Measurements from ENCODE around the gene SPATA33.
"Not testable (repeated sequence)": the region's sequence is repeated elsewhere in the genome, so short reads cannot be mapped to it uniquely, and the experiment has no call there.

SPATA33 gene

GRCh38 chr16:89689142-89689541 lies 31.5 kb downstream of the SPATA33 start:
- no peak overlapping the region for H3K4me3 ChIP-seq (ENCODE audit: low read length in 2 of 2)
- no peaks in the 10 kb centered on the region for H3K27me3 ChIP-seq (ENCODE audit: control insufficient read depth in 3 of 3, insufficient read depth in 3 of 3, low read depth in 1 of 3, low read length in 3 of 3)
- DNase-seq (ENCODE audit: low spot score), result no peak
- no peak overlapping the region for H3K4ac ChIP-seq (ENCODE audit: low read length)
- no peak overlapping the region for H4K91ac ChIP-seq (ENCODE audit: low read depth, low read length, poor library complexity)
- no peak overlapping the region for H3K18ac ChIP-seq (ENCODE audit: low read length)
- no peak overlapping the region for H3K27ac ChIP-seq (replicated peaks; ENCODE audit: low read length)
- H2AK5ac ChIP-seq (ENCODE audit: low read depth, low read length), result no peak overlapping the region
- no peak overlapping the region for H2AFZ ChIP-seq (ENCODE audit: low read length)
- H2BK15ac ChIP-seq (ENCODE audit: low read length), result no peak overlapping the region
- H2BK12ac ChIP-seq (ENCODE audit: low read length), result no peak overlapping the region
- no peak overlapping the region for H3K14ac ChIP-seq (ENCODE audit: low read length)
- peak overlapping the region; percentile 14 for H3K9ac ChIP-seq (ENCODE audit: low read depth, low read length, poor library complexity)
- H3K23ac ChIP-seq (ENCODE audit: low read depth, low read length, poor library complexity), result no peak overlapping the region
- peaks cover 8 to 11% of the 10 kb centered on the region in 2 donors for H3K4me1 ChIP-seq (ENCODE audit: control insufficient read depth in 2 of 2, insufficient read depth in 1 of 2, low read depth in 1 of 2, low read length in 2 of 2)
- no peak overlapping the region for H2BK120ac ChIP-seq (ENCODE audit: low read depth, low read length)
- no peak overlapping the region for H4K8ac ChIP-seq (ENCODE audit: low read depth, low read length)
- WGBS, 2 donors (ENCODE audit: extremely low coverage in 2 of 2, insufficient read length in 2 of 2, insufficient replicate concordance in 1 of 2), result no CpG with 5 or more reads among the region's 13 CpGs
- H3K4me2 ChIP-seq (ENCODE audit: insufficient read depth, low read length, poor library complexity, severe bottlenecking), result no peak overlapping the region
- no peak overlapping the region for H2BK5ac ChIP-seq (ENCODE audit: low read length)
- H3K36me3 ChIP-seq (replicated peaks in 1 of 2; ENCODE audit: control insufficient read depth in 2 of 2, insufficient read depth in 2 of 2, low read length in 2 of 2), result peaks cover 47 to 61% of the 10 kb centered on the region in 2 donors
- peaks cover 4 to 7% of the 10 kb centered on the region in 2 donors for H3K9me3 ChIP-seq (replicated peaks in 1 of 2; ENCODE audit: control insufficient read depth in 2 of 2, insufficient read depth in 1 of 2, low read depth in 1 of 2, low read length in 2 of 2)
- H3K79me1 ChIP-seq (ENCODE audit: low read depth, low read length), result peaks cover 2% of the 10 kb centered on the region

GRCh38 chr16:89689621-89690020 lies 32.0 kb downstream of the SPATA33 start:
- H3K23ac ChIP-seq (ENCODE audit: low read depth, low read length, poor library complexity); H4K91ac ChIP-seq (ENCODE audit: low read depth, low read length, poor library complexity); H3K9ac ChIP-seq (ENCODE audit: low read depth, low read length, poor library complexity); H4K8ac ChIP-seq (ENCODE audit: low read depth, low read length); H2BK5ac ChIP-seq (ENCODE audit: low read length); H3K18ac ChIP-seq (ENCODE audit: low read length); H3K27me3 ChIP-seq (ENCODE audit: control insufficient read depth in 3 of 3, insufficient read depth in 3 of 3, low read depth in 1 of 3, low read length in 3 of 3); H3K4me3 ChIP-seq (ENCODE audit: low read length in 2 of 2); H3K14ac ChIP-seq (ENCODE audit: low read length); H2BK12ac ChIP-seq (ENCODE audit: low read length); H2AFZ ChIP-seq (ENCODE audit: low read length); H3K4me2 ChIP-seq (ENCODE audit: insufficient read depth, low read length, poor library complexity, severe bottlenecking); H3K9me3 ChIP-seq (replicated peaks in 1 of 2; ENCODE audit: control insufficient read depth in 2 of 2, insufficient read depth in 1 of 2, low read depth in 1 of 2, low read length in 2 of 2); H2BK15ac ChIP-seq (ENCODE audit: low read length); H3K79me1 ChIP-seq (ENCODE audit: low read depth, low read length); H2AK5ac ChIP-seq (ENCODE audit: low read depth, low read length); DNase-seq (ENCODE audit: low spot score); H2BK120ac ChIP-seq (ENCODE audit: low read depth, low read length); H3K4ac ChIP-seq (ENCODE audit: low read length); H3K27ac ChIP-seq (replicated peaks; ENCODE audit: low read length): not testable (repeated sequence)
- H3K36me3 ChIP-seq (replicated peaks in 1 of 2; ENCODE audit: control insufficient read depth in 2 of 2, insufficient read depth in 2 of 2, low read length in 2 of 2), result peaks cover 49 to 63% of the 10 kb centered on the region in 2 donors
- H3K4me1 ChIP-seq (ENCODE audit: control insufficient read depth in 2 of 2, insufficient read depth in 1 of 2, low read depth in 1 of 2, low read length in 2 of 2), result peaks cover 8 to 11% of the 10 kb centered on the region in 2 donors
- no CpG with 5 or more reads among the region's 4 CpGs for WGBS, 2 donors (ENCODE audit: extremely low coverage in 2 of 2, insufficient read length in 2 of 2, insufficient replicate concordance in 1 of 2)

DNA sequence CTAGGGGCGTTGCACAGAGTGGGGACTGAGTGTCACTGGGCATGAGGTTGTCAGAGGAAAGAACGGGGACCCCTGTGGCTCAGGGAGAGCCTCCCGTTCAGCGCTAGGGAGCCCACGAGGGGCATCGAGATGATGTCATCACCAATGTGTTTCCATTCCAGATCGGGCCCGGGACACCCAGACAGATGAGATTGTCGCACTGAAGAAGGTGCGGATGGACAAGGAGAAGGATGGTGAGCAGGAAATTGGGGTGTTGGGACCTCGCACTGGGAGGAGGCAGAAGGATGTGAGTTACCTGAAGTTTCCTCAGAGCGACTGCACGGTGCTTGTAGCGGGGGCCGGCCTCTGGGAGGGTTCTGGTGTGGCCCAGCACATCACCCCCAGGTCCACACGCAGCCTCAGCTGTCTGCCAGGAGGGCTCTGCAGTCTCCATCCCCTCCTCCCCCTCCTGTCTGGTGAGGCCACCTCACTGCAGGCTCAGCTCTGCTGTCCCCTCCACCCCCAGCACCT lies 32.8 kb downstream of the SPATA33 start:
- peaks cover 4% of the 10 kb centered on the region for H3K79me1 ChIP-seq (ENCODE audit: low read depth, low read length)
- H2BK120ac ChIP-seq (ENCODE audit: low read depth, low read length), result no peak overlapping the region
- no CpG with 5 or more reads among the region's 16 CpGs for WGBS, 2 donors (ENCODE audit: extremely low coverage in 2 of 2, insufficient read length in 2 of 2, insufficient replicate concordance in 1 of 2)
- no peak overlapping the region for H3K27ac ChIP-seq (replicated peaks; ENCODE audit: low read length)
- H3K27me3 ChIP-seq (ENCODE audit: control insufficient read depth in 3 of 3, insufficient read depth in 3 of 3, low read depth in 1 of 3, low read length in 3 of 3), result no peaks in the 10 kb centered on the region
- H3K4ac ChIP-seq (ENCODE audit: low read length), result no peak overlapping the region
- no peak overlapping the region for H3K4me2 ChIP-seq (ENCODE audit: insufficient read depth, low read length, poor library complexity, severe bottlenecking)
- no peak overlapping the region for H2AK5ac ChIP-seq (ENCODE audit: low read depth, low read length)
- no peak overlapping the region for H3K4me3 ChIP-seq (ENCODE audit: low read length in 2 of 2)
- H3K18ac ChIP-seq (ENCODE audit: low read length), result no peak overlapping the region
- H4K91ac ChIP-seq (ENCODE audit: low read depth, low read length, poor library complexity), result no peak overlapping the region
- no peak overlapping the region for H2BK5ac ChIP-seq (ENCODE audit: low read length)
- no peak overlapping the region for H3K23ac ChIP-seq (ENCODE audit: low read depth, low read length, poor library complexity)
- H2AFZ ChIP-seq (ENCODE audit: low read length), result no peak overlapping the region
- no peak overlapping the region for H3K14ac ChIP-seq (ENCODE audit: low read length)
- H3K9me3 ChIP-seq (replicated peaks in 1 of 2; ENCODE audit: control insufficient read depth in 2 of 2, insufficient read depth in 1 of 2, low read depth in 1 of 2, low read length in 2 of 2), result peaks cover 4 to 5% of the 10 kb centered on the region in 2 donors
- H3K36me3 ChIP-seq (replicated peaks in 1 of 2; ENCODE audit: control insufficient read depth in 2 of 2, insufficient read depth in 2 of 2, low read length in 2 of 2), result peaks cover 52 to 70% of the 10 kb centered on the region in 2 donors
- H2BK15ac ChIP-seq (ENCODE audit: low read length), result no peak overlapping the region
- H2BK12ac ChIP-seq (ENCODE audit: low read length), result no peak overlapping the region
- H3K9ac ChIP-seq (ENCODE audit: low read depth, low read length, poor library complexity), result no peak overlapping the region
- H3K4me1 ChIP-seq (ENCODE audit: control insufficient read depth in 2 of 2, insufficient read depth in 1 of 2, low read depth in 1 of 2, low read length in 2 of 2), result peaks cover 8 to 11% of the 10 kb centered on the region in 2 donors
- DNase-seq (ENCODE audit: low spot score), result no peak
- no peak overlapping the region for H4K8ac ChIP-seq (ENCODE audit: low read depth, low read length)

- peak overlapping the region; percentile 64 for H4K91ac ChIP-seq (ENCODE audit: low read depth, low read length, poor library complexity)
- no peak overlapping the region for H2BK120ac ChIP-seq (ENCODE audit: low read depth, low read length)
- H2BK5ac ChIP-seq (ENCODE audit: low read length), result no peak overlapping the region
- no peak overlapping the region for H2AFZ ChIP-seq (ENCODE audit: low read length)
- no peaks in the 10 kb centered on the region for H3K27me3 ChIP-seq (ENCODE audit: control insufficient read depth in 3 of 3, insufficient read depth in 3 of 3, low read depth in 1 of 3, low read length in 3 of 3)
- H2AK5ac ChIP-seq (ENCODE audit: low read depth, low read length), result no peak overlapping the region
- no peaks in the 10 kb centered on the region for H3K9me3 ChIP-seq (replicated peaks in 1 of 2; ENCODE audit: control insufficient read depth in 2 of 2, insufficient read depth in 1 of 2, low read depth in 1 of 2, low read length in 2 of 2)
- no peak overlapping the region for H3K14ac ChIP-seq (ENCODE audit: low read length)
- H3K4me1 ChIP-seq (ENCODE audit: control insufficient read depth in 2 of 2, insufficient read depth in 1 of 2, low read depth in 1 of 2, low read length in 2 of 2), result peaks cover 6 to 9% of the 10 kb centered on the region in 2 donors
- H3K4me2 ChIP-seq (ENCODE audit: insufficient read depth, low read length, poor library complexity, severe bottlenecking), result no peak overlapping the region
- peak overlapping the region; percentile 61 for H3K23ac ChIP-seq (ENCODE audit: low read depth, low read length, poor library complexity)
- no CpG with 5 or more reads among the region's 21 CpGs for WGBS, 2 donors (ENCODE audit: extremely low coverage in 2 of 2, insufficient read length in 2 of 2, insufficient replicate concordance in 1 of 2)
- no peak overlapping the region for H4K8ac ChIP-seq (ENCODE audit: low read depth, low read length)
- peaks cover 4% of the 10 kb centered on the region for H3K79me1 ChIP-seq (ENCODE audit: low read depth, low read length)
- no peak overlapping the region for H3K9ac ChIP-seq (ENCODE audit: low read depth, low read length, poor library complexity)
- no peak for DNase-seq (ENCODE audit: low spot score)
- H3K36me3 ChIP-seq (replicated peaks in 1 of 2; ENCODE audit: control insufficient read depth in 2 of 2, insufficient read depth in 2 of 2, low read length in 2 of 2), result peaks cover 49 to 73% of the 10 kb centered on the region in 2 donors
- peak overlapping the region in 1 of 2 donors; percentile 44 for H3K4me3 ChIP-seq (ENCODE audit: low read length in 2 of 2)
- H2BK15ac ChIP-seq (ENCODE audit: low read length), result no peak overlapping the region
- H3K27ac ChIP-seq (replicated peaks; ENCODE audit: low read length), result no peak overlapping the region
- H3K18ac ChIP-seq (ENCODE audit: low read length), result no peak overlapping the region
- H3K4ac ChIP-seq (ENCODE audit: low read length), result no peak overlapping the region
- peak overlapping the region; percentile 53 for H2BK12ac ChIP-seq (ENCODE audit: low read length)
Measured at GRCh38 chr16:89691231-89691985, 33.8 kb downstream of the SPATA33 start.

Measured in neuronal stem cell (in vitro differentiated cells).